Measurements from ENCODE around the gene TMEM178A. TPM values are rescaled to one million over a fixed set of nuclear protein-coding genes. Genes with fewer than 3 reads are reported as not detected.

TMEM178A gene
- total and polyA plus RNA-seq, 2 experiments from 2014 or later = 0.32 TPM; not detected in 1

GRCh38 chr2:39682066-39682692 is 16.5 kb downstream of the TMEM178A start:
- no peaks in the 10 kb centered on the region for H3K4me1 ChIP-seq (ENCODE audit: insufficient read depth)
- TF ChIP-seq EZH2phosphoT487 (IDR thresholded peaks at IDR 0.05; ENCODE audit: insufficient read depth, low read depth) (no peak), EZH2 (IDR thresholded peaks at IDR 0.05; ENCODE audit: insufficient read depth, poor library complexity, severe bottlenecking) (no peak)
- no peaks in the 10 kb centered on the region for H3K9me3 ChIP-seq (ENCODE audit: low read depth)
- no peaks in the 10 kb centered on the region for H3K9me2 ChIP-seq (ENCODE audit: insufficient read depth)
- H3K27me3 ChIP-seq (replicated peaks; ENCODE audit: insufficient read depth) = peaks cover 10% of the 10 kb centered on the region; the same call in 1 of the 2 replicates
- H3K4me2 ChIP-seq (ENCODE audit: unreplicated experiment) = no peak overlapping the region
- H3K9ac ChIP-seq = no peak overlapping the region
- no peak for DNase-seq
- 69 to 74% methylated on average over 2 of the region's 2 CpGs for WGBS, 2 experiments (ENCODE audit: low coverage in 1 of 2, low lambda C conversion rate in 2 of 2, missing lambda C conversion rate in 2 of 2)
- H3K36me3 ChIP-seq (ENCODE audit: low read depth) = no peaks in the 10 kb centered on the region
- no peaks in the 10 kb centered on the region for H4K20me1 ChIP-seq (ENCODE audit: insufficient read depth)
- H3F3A ChIP-seq (ENCODE audit: insufficient read depth) = no peaks in the 10 kb centered on the region
- no peak overlapping the region for H3K4me3 ChIP-seq
- in situ Hi-C loops (cut with MboI) = no loop called here
- H3K27ac ChIP-seq = no peak overlapping the region
- no peaks in the 10 kb centered on the region for H3K79me2 ChIP-seq (ENCODE audit: insufficient read depth)
- no peak overlapping the region for H2AFZ ChIP-seq

GRCh38 chr2:39683022-39683699 is 17.4 kb downstream of the TMEM178A start:
- WGBS, 2 experiments (ENCODE audit: low coverage in 1 of 2, low lambda C conversion rate in 2 of 2, missing lambda C conversion rate in 2 of 2) = 64 to 67% methylated on average over 9 of the region's 9 CpGs
- Histone ChIP-seq H3K27ac (no peak overlapping the region), H3K27me3 (replicated peaks; ENCODE audit: insufficient read depth) (peaks cover 5% of the 10 kb centered on the region; the same call in 1 of the 2 replicates), H3K79me2 (ENCODE audit: insufficient read depth) (no peaks in the 10 kb centered on the region), H3K4me2 (ENCODE audit: unreplicated experiment) (no peak overlapping the region), H3K4me1 (ENCODE audit: insufficient read depth) (no peaks in the 10 kb centered on the region), H3K9ac (no peak overlapping the region), H3K4me3 (no peak overlapping the region), H3F3A (ENCODE audit: insufficient read depth) (no peaks in the 10 kb centered on the region), H3K9me2 (ENCODE audit: insufficient read depth) (no peaks in the 10 kb centered on the region), H3K36me3 (ENCODE audit: low read depth) (no peaks in the 10 kb centered on the region), H3K9me3 (ENCODE audit: low read depth) (no peaks in the 10 kb centered on the region), H4K20me1 (ENCODE audit: insufficient read depth) (no peaks in the 10 kb centered on the region), H2AFZ (no peak overlapping the region)
- in situ Hi-C loops (cut with MboI) = no loop called here
- no peak for DNase-seq
- TF ChIP-seq EZH2 (IDR thresholded peaks at IDR 0.05; ENCODE audit: insufficient read depth, poor library complexity, severe bottlenecking) (no peak), EZH2phosphoT487 (IDR thresholded peaks at IDR 0.05; ENCODE audit: insufficient read depth, low read depth) (no peak)

GRCh38 chr2:39684464-39684863 is 18.7 kb downstream of the TMEM178A start:
- in situ Hi-C loops (cut with MboI) = no loop called here
- DNase-seq = no peak
- TF ChIP-seq EZH2 (IDR thresholded peaks at IDR 0.05; ENCODE audit: insufficient read depth, poor library complexity, severe bottlenecking) = no peak
- TF ChIP-seq EZH2phosphoT487 (IDR thresholded peaks at IDR 0.05; ENCODE audit: insufficient read depth, low read depth) = no peak
- Histone ChIP-seq H3K4me3 (no peak overlapping the region), H3K27me3 (replicated peaks; ENCODE audit: insufficient read depth) (peaks cover 3% of the 10 kb centered on the region; the same call in 1 of the 2 replicates), H3K27ac (no peak overlapping the region), H4K20me1 (ENCODE audit: insufficient read depth) (no peaks in the 10 kb centered on the region), H3K4me2 (ENCODE audit: unreplicated experiment) (no peak overlapping the region), H3K9me3 (ENCODE audit: low read depth) (no peaks in the 10 kb centered on the region), H3K79me2 (ENCODE audit: insufficient read depth) (no peaks in the 10 kb centered on the region), H2AFZ (no peak overlapping the region), H3K9me2 (ENCODE audit: insufficient read depth) (no peaks in the 10 kb centered on the region), H3F3A (ENCODE audit: insufficient read depth) (no peaks in the 10 kb centered on the region), H3K9ac (no peak overlapping the region), H3K4me1 (ENCODE audit: insufficient read depth) (no peaks in the 10 kb centered on the region), H3K36me3 (ENCODE audit: low read depth) (no peaks in the 10 kb centered on the region)
- 64 to 71% methylated on average over 5 of the region's 5 CpGs for WGBS, 2 experiments (ENCODE audit: low coverage in 1 of 2, low lambda C conversion rate in 2 of 2, missing lambda C conversion rate in 2 of 2)

GRCh38 chr2:39685126-39685525 is 19.4 kb downstream of the TMEM178A start:
- Histone ChIP-seq H3K4me1 (ENCODE audit: insufficient read depth) (no peaks in the 10 kb centered on the region), H2AFZ (no peak overlapping the region), H3K9me3 (ENCODE audit: low read depth) (no peaks in the 10 kb centered on the region), H3K36me3 (ENCODE audit: low read depth) (no peaks in the 10 kb centered on the region), H3K9ac (no peak overlapping the region), H3K4me2 (ENCODE audit: unreplicated experiment) (no peak overlapping the region), H3K4me3 (no peak overlapping the region), H3K27me3 (replicated peaks; ENCODE audit: insufficient read depth) (no peaks in the 10 kb centered on the region; the same call in 1 of the 2 replicates), H3K79me2 (ENCODE audit: insufficient read depth) (no peaks in the 10 kb centered on the region), H3K9me2 (ENCODE audit: insufficient read depth) (no peaks in the 10 kb centered on the region), H3F3A (ENCODE audit: insufficient read depth) (no peaks in the 10 kb centered on the region), H4K20me1 (ENCODE audit: insufficient read depth) (no peaks in the 10 kb centered on the region), H3K27ac (no peak overlapping the region)
- no peak for DNase-seq
- WGBS, 2 experiments (ENCODE audit: low coverage in 1 of 2, low lambda C conversion rate in 2 of 2, missing lambda C conversion rate in 2 of 2) = 96 to 100% methylated on average over 1 of the region's 1 CpG
- TF ChIP-seq EZH2phosphoT487 (IDR thresholded peaks at IDR 0.05; ENCODE audit: insufficient read depth, low read depth) (no peak), EZH2 (IDR thresholded peaks at IDR 0.05; ENCODE audit: insufficient read depth, poor library complexity, severe bottlenecking) (no peak)
- in situ Hi-C loops (cut with MboI) = no loop called here

Measured in GM23248 (cell line).